HCT116 (cell line): ENCODE measurements around the gene PLPPR2. TPM values are rescaled to one million over a fixed set of nuclear protein-coding genes. Genes with fewer than 3 reads are reported as not detected.

Experiments
- ATAC-seq: fragments of 200-7000 bp; cut with Tn5 transposase; 2 replicates; pipeline ENCODE4 v1.9.1; 2020; ENCODE audit warnings: mild to moderate bottlenecking, moderate library complexity
- BruUV-seq: library from RNA; stranded (reverse); fragments of 400-500 nt; replicated peaks from 2 replicates; lab custom pipeline; 2021; lab: Mats Ljungman, UMichigan
- CTCF ChIA-PET: fragments of 300-600 bp; sonication (Branson Sonifier 250); formaldehyde crosslinking; loops from one replicate; lab custom pipeline; 2021; ENCODE audit warnings: antibody characterized with exemption; lab: Charles Lee
- POLR2A ChIA-PET: fragments of 300-600, 350-600 bp; sonication (Branson Sonifier 250); formaldehyde crosslinking; loops from one replicate; lab custom pipeline; 2021; ENCODE audit warnings: antibody characterized with exemption; lab: Charles Lee
- RAD21 ChIA-PET, 2 experiments: fragments of 300-600 bp; sonication (Branson Sonifier 250); formaldehyde crosslinking; loops; one replicate each; lab custom pipeline; 2023; ENCODE audit warnings: low total read pairs in 2 of 2; ENCODE audit not compliant: uncharacterized antibody in 2 of 2, unreplicated experiment in 2 of 2, low non-redundant PET in 1 of 2; lab: Charles Lee
- DNase-seq: peaks from one replicate; pipeline ENCODE4 v3.0.0-alpha.2; 2010; ENCODE audit warnings: low read depth, low spot score
- H2AFZ ChIP-seq: fragments of 200-600 bp; shearing (Covaris generic), sonication (generic); 2 replicates; pipeline ENCODE4 v1.6.1; 2017; ENCODE audit warnings: low read depth, mixed run types, mixed read lengths, antibody characterized with exemption, low read length; ENCODE audit not compliant: poor library complexity, severe bottlenecking
- H3K27ac ChIP-seq: 2 replicates; pipeline ENCODE4 v1.5.1; 2012; ENCODE audit warnings: low read depth, low read length
- H3K27me3 ChIP-seq: fragments of 200-600 bp; sonication (generic); 2 replicates; pipeline ENCODE4 v1.6.1; 2016; ENCODE audit warnings: mixed run types, low read length, mixed read lengths; ENCODE audit not compliant: insufficient read depth
- H3K36me3 ChIP-seq, 2 experiments: fragments of 200-500 bp in 1 of 2; fragments of 200-600 bp in 1 of 2; sonication (Bioruptor generic) in 1 of 2; sonication (generic) in 1 of 2; 2 replicates each; pipeline versions ENCODE4 v1.5.1 to v1.6.1; 2014 to 2016; ENCODE audit warnings: low read length in 2 of 2, inconsistent platforms in 1 of 2, mixed read lengths in 1 of 2, mixed run types in 1 of 2; ENCODE audit not compliant: insufficient read depth in 2 of 2, control insufficient read depth in 1 of 2
- H3K4me1 ChIP-seq, 2 experiments: fragments of 200-600 bp in 1 of 2; sonication (generic) in 1 of 2; 2 replicates each; pipeline versions ENCODE4 v1.5.1 to v1.6.1; 2012 to 2017; ENCODE audit warnings: low read length in 2 of 2, inconsistent platforms in 1 of 2, mild to moderate bottlenecking in 1 of 2, mixed read lengths in 1 of 2, mixed run types in 1 of 2, moderate library complexity in 1 of 2; ENCODE audit not compliant: insufficient read depth in 2 of 2, control insufficient read depth in 1 of 2
- H3K4me2 ChIP-seq: fragments of 200-600 bp; sonication (generic); 2 replicates; pipeline ENCODE4 v1.6.1; 2017; ENCODE audit warnings: mixed run types, low read length, mixed read lengths
- H3K4me3 ChIP-seq, 2 experiments: fragments of 200-600 bp in 1 of 2; sonication (generic) in 1 of 2; replicated peaks in 1 of 2; 2 replicates each; pipeline ENCODE4 v1.5.1; 2011 to 2016; ENCODE audit warnings: low read length in 2 of 2, control low read depth in 1 of 2, low read depth in 1 of 2, mild to moderate bottlenecking in 1 of 2, mixed read lengths in 1 of 2, mixed run types in 1 of 2
- H3K79me2 ChIP-seq: fragments of 200-600 bp; sonication (generic); 2 replicates; pipeline ENCODE4 v1.6.1; 2017; ENCODE audit warnings: mild to moderate bottlenecking, mixed run types, low read length, moderate library complexity, mixed read lengths; ENCODE audit not compliant: insufficient read depth
- H3K9ac ChIP-seq: fragments of 200-600 bp; sonication (generic); 2 replicates; pipeline ENCODE4 v1.6.1; 2016; ENCODE audit warnings: low read length, mixed read lengths
- H3K9me2 ChIP-seq: fragments of 200-600 bp; sonication (generic), shearing (Covaris generic); 2 replicates; pipeline ENCODE4 v1.6.1; 2017; ENCODE audit warnings: mixed run types, mild to moderate bottlenecking, moderate library complexity; ENCODE audit not compliant: insufficient read depth
- H3K9me3 ChIP-seq, 2 experiments: fragments of 200-500 bp in 1 of 2; fragments of 200-600 bp in 1 of 2; sonication (Bioruptor generic) in 1 of 2; sonication (generic) in 1 of 2; 2 replicates each; pipeline ENCODE4 v1.6.1; 2014 to 2017; ENCODE audit warnings: low read length in 2 of 2, mixed read lengths in 2 of 2, inconsistent platforms in 1 of 2, low read depth in 1 of 2, mild to moderate bottlenecking in 1 of 2, mixed run types in 1 of 2, moderate library complexity in 1 of 2; ENCODE audit not compliant: control insufficient read depth in 1 of 2, insufficient read depth in 1 of 2
- H4K20me1 ChIP-seq: fragments of 200-600 bp; sonication (generic), shearing (Covaris generic); 2 replicates; pipeline ENCODE4 v1.6.1; 2017; ENCODE audit warnings: mixed run types, mild to moderate bottlenecking, moderate library complexity; ENCODE audit not compliant: insufficient read depth
- ATF3 ChIP-seq: IDR thresholded peaks from 2 replicates; pipeline ENCODE4 v1.6.1; 2012
- CBX3 ChIP-seq: IDR thresholded peaks from 2 replicates; pipeline ENCODE4 v1.6.1; 2012; ENCODE audit warnings: low read depth
- CTCF ChIP-seq, 3 experiments: fragments of 200-600 bp in 1 of 3; sonication (generic) in 1 of 3; IDR thresholded peaks in 2 of 3; conservative IDR thresholded peaks in 1 of 3; 2 replicates each; pipeline ENCODE4 v1.5.1; 2012 to 2017; ENCODE audit warnings: low read depth in 2 of 3, low read length in 2 of 3, antibody characterized with exemption in 1 of 3, borderline replicate concordance in 1 of 3, control low read depth in 1 of 3, mild to moderate bottlenecking in 1 of 3, mixed read lengths in 1 of 3, mixed run types in 1 of 3, moderate library complexity in 1 of 3; ENCODE audit not compliant: insufficient read depth in 1 of 3
- EGR1 ChIP-seq: IDR thresholded peaks from 2 replicates; pipeline ENCODE4 v1.6.1; 2012; ENCODE audit warnings: low read depth
- ELF1 ChIP-seq: IDR thresholded peaks from 2 replicates; pipeline ENCODE4 v1.6.1; 2012; ENCODE audit warnings: low read depth, borderline replicate concordance
- EZH2 ChIP-seq: fragments of 200-600 bp; sonication (generic); IDR thresholded peaks from 2 replicates; pipeline ENCODE4 v1.6.1; 2017; ENCODE audit warnings: antibody characterized with exemption, mixed run types
- EZH2phosphoT487 ChIP-seq: fragments of 200-600 bp; IDR thresholded peaks from 2 replicates; pipeline ENCODE4 v1.6.1; 2018; ENCODE audit warnings: antibody characterized with exemption, borderline replicate concordance
- FOSL1 ChIP-seq: IDR thresholded peaks from 2 replicates; pipeline ENCODE4 v1.6.1; 2012; ENCODE audit warnings: low read depth
- JUND ChIP-seq: IDR thresholded peaks from 2 replicates; pipeline ENCODE4 v1.6.1; 2012
- MAX ChIP-seq: IDR thresholded peaks from 2 replicates; pipeline ENCODE4 v1.6.1; 2012
- POLR2A ChIP-seq: IDR thresholded peaks from 2 replicates; pipeline ENCODE4 v1.7.0; 2011; ENCODE audit warnings: borderline replicate concordance; ENCODE audit not compliant: insufficient read depth, insufficient read length; ENCODE audit errors: extremely low read depth
- RAD21 ChIP-seq: IDR thresholded peaks from 2 replicates; pipeline ENCODE4 v1.6.1; 2012; ENCODE audit warnings: low read depth, mild to moderate bottlenecking
- REST ChIP-seq: IDR thresholded peaks from 2 replicates; pipeline ENCODE4 v1.6.1; 2012; ENCODE audit warnings: low read depth
- SIN3A ChIP-seq: IDR thresholded peaks from 2 replicates; pipeline ENCODE4 v1.6.1; 2012; ENCODE audit warnings: low read depth
- SP1 ChIP-seq: IDR thresholded peaks from 2 replicates; pipeline ENCODE4 v1.6.1; 2012; ENCODE audit warnings: low read depth
- SRF ChIP-seq: IDR thresholded peaks from 2 replicates; pipeline ENCODE4 v1.6.1; 2012; ENCODE audit warnings: low read depth
- YY1 ChIP-seq: IDR thresholded peaks from 2 replicates; pipeline ENCODE4 v1.6.1; 2011; ENCODE audit warnings: low read length, low read depth, moderate library complexity, mild to moderate bottlenecking; ENCODE audit not compliant: insufficient replicate concordance; ENCODE audit errors: extremely low read depth
- ZBTB33 ChIP-seq: IDR thresholded peaks from 2 replicates; pipeline ENCODE4 v1.6.1; 2011; ENCODE audit warnings: mild to moderate bottlenecking, low read length, moderate library complexity; ENCODE audit not compliant: insufficient replicate concordance; ENCODE audit errors: extremely low read depth
- ZFX ChIP-seq: fragments of 450-650 bp; IDR thresholded peaks from 2 replicates; pipeline ENCODE4 v1.6.1; 2017
- ZNF274 ChIP-seq: fragments of 200-500 bp; sonication (Bioruptor generic); IDR thresholded peaks from 2 replicates; pipeline ENCODE4 v1.6.1; 2014; ENCODE audit warnings: mild to moderate bottlenecking, low read depth, low read length, inconsistent platforms
- intact Hi-C: fragments of 100-400 bp; cut with micrococcal nuclease; formaldehyde crosslinking; loops from 2 replicates; pipeline ENCODE4 v1.10.0; 2022
- total RNA-seq: library from RNA; stranded (reverse); gene quantifications from one replicate; pipeline ENCODE4 v1.2.1, GENCODE V29; 2021; ENCODE audit not compliant: unreplicated experiment

The PLPPR2 gene
- total RNA-seq, 1 experiment from 2014 or later = 23.2 TPM

GRCh38 chr19:11324748-11325389, 30.4 kb upstream of the PLPPR2 start:
- Histone ChIP-seq H2AFZ (no peak overlapping the region), H3K9me2 (no peaks in the 10 kb centered on the region), H3K79me2 (no peaks in the 10 kb centered on the region), H3K4me3 (no peak overlapping the region), H3K4me1 (no peaks in the 10 kb centered on the region), H3K9me3 (no peaks in the 10 kb centered on the region), H3K36me3 (0 out of 4 replicates have a peak, but pooled peaks cover 0 to 3% of the 10 kb centered on the region in 2 experiments), H3K27ac (no peak overlapping the region), H3K4me2 (no peak overlapping the region), H3K27me3 (no peaks in the 10 kb centered on the region), H3K9ac (no peak overlapping the region), H4K20me1 (no peaks in the 10 kb centered on the region)
- TF ChIP-seq SRF = no peak
- TF ChIP-seq EGR1 = no peak
- TF ChIP-seq CTCF (IDR thresholded peaks at IDR 0.05 in 2 of 3, conservative IDR thresholded peaks at IDR 0.05 in 1 of 3; ENCODE audit: borderline replicate concordance in 1 of 3, insufficient read depth in 1 of 3, low read depth in 2 of 3, low read length in 2 of 3) = no peak
- TF ChIP-seq ZNF274 = no peak
- TF ChIP-seq SP1 = no peak
- no peak for TF ChIP-seq EZH2
- TF ChIP-seq EZH2phosphoT487 = no peak
- TF ChIP-seq YY1 = no peak
- TF ChIP-seq FOSL1 = no peak
- no peak for TF ChIP-seq ZFX
- TF ChIP-seq JUND = no peak
- TF ChIP-seq RAD21 = no peak
- TF ChIP-seq ATF3 = no peak
- no peak for TF ChIP-seq ELF1
- TF ChIP-seq REST = no peak
- TF ChIP-seq CBX3 = no peak
- no peak for TF ChIP-seq MAX
- no peak for TF ChIP-seq ZBTB33
- no peak for TF ChIP-seq POLR2A
- TF ChIP-seq SIN3A = no peak
- RAD21 ChIA-PET = interaction anchor here in 1 of 2 experiments (0.6 kb wide), 1 partner anchor 15 kb away, joined by 3 read pairs; no protein-coding TSS in a partner anchor
- DNase-seq (no peak), ATAC-seq (no peak)
- POLR2A ChIA-PET = no interaction called here
- no TSS peak for BruUV-seq
- intact Hi-C loops = no loop called here
- CTCF ChIA-PET = no interaction called here
